GM19455 (cell line): ENCODE data around the gene SSBP2.
"Not testable (repeated sequence)": the region's sequence is repeated elsewhere in the genome, so short reads cannot be mapped to it uniquely, and the experiment has no call there.

Experiments used
- ATAC-seq: cut with Tn5 transposase; IDR thresholded peaks from one replicate; pipeline ENCODE4 v1.9.1; 2021; ENCODE audit not compliant: unreplicated experiment

The SSBP2 gene

GRCh38 chr5:81675420-81675819 lies 75.5 kb downstream of the SSBP2 start:
- no peak for ATAC-seq

- ATAC-seq: no peak
Observed at GRCh38 chr5:81665795-81666194, 85.1 kb downstream of the SSBP2 start.

- not testable (repeated sequence) for ATAC-seq
Observed at GRCh38 chr5:81660624-81661023, 90.3 kb downstream of the SSBP2 start.

GRCh38 chr5:81657386-81657785 lies 93.5 kb downstream of the SSBP2 start:
- no peak for ATAC-seq

GRCh38 chr5:81656783-81657182 lies 94.1 kb downstream of the SSBP2 start:
- ATAC-seq: no peak

- ATAC-seq: no peak
Observed at GRCh38 chr5:81650987-81651386, 99.9 kb downstream of the SSBP2 start.

- no peak for ATAC-seq
Observed at GRCh38 chr5:81646469-81646995, 104.4 kb downstream of the SSBP2 start.

GRCh38 chr5:81642210-81642609 lies 108.7 kb downstream of the SSBP2 start:
- no peak for ATAC-seq

- no peak for ATAC-seq
Observed at GRCh38 chr5:81639556-81639955, 111.3 kb downstream of the SSBP2 start.

GRCh38 chr5:81638471-81638870 lies 112.4 kb downstream of the SSBP2 start:
- ATAC-seq: no peak

- ATAC-seq: no peak
Observed at GRCh38 chr5:81633891-81634290, 117.0 kb downstream of the SSBP2 start.

GRCh38 chr5:81633471-81633870 lies 117.4 kb downstream of the SSBP2 start:
- ATAC-seq: no peak

GRCh38 chr5:81632679-81633078 lies 118.2 kb downstream of the SSBP2 start:
- ATAC-seq: no peak

GRCh38 chr5:81631621-81632020 lies 119.3 kb downstream of the SSBP2 start:
- peak; percentile 14 for ATAC-seq

GRCh38 chr5:81631124-81631523 lies 119.8 kb downstream of the SSBP2 start:
- ATAC-seq: peak; percentile 63

GRCh38 chr5:81630684-81631083 lies 120.2 kb downstream of the SSBP2 start:
- ATAC-seq: no peak

GRCh38 chr5:81629986-81630385 lies 120.9 kb downstream of the SSBP2 start:
- no peak for ATAC-seq

- ATAC-seq: not testable (repeated sequence)
Observed at GRCh38 chr5:81628061-81628460, 122.8 kb downstream of the SSBP2 start.

- no peak for ATAC-seq
Observed at GRCh38 chr5:81626524-81626923, 124.4 kb downstream of the SSBP2 start.

- ATAC-seq: no peak
Observed at GRCh38 chr5:81609810-81610375, 141.0 kb downstream of the SSBP2 start.

GRCh38 chr5:81608976-81609375 lies 141.9 kb downstream of the SSBP2 start:
- no peak for ATAC-seq

- ATAC-seq: no peak
Observed at GRCh38 chr5:81607693-81608092, 143.2 kb downstream of the SSBP2 start.

GRCh38 chr5:81606150-81606549 lies 144.7 kb downstream of the SSBP2 start:
- ATAC-seq: no peak
